H1 (cell line): Measurements from ENCODE around the gene AP1G2.

ENCODE experiments used
- CEBPB ChIP-seq: IDR thresholded peaks from 2 replicates; pipeline ENCODE4 v1.6.1; 2012; ENCODE audit warnings: low read depth, low read length
- MAFK ChIP-seq: IDR thresholded peaks from 2 replicates; pipeline ENCODE4 v1.6.1; 2012; ENCODE audit warnings: low read depth, mild to moderate bottlenecking, improper control_type of control experiment, low read length
- TEAD4 ChIP-seq: IDR thresholded peaks from 2 replicates; pipeline ENCODE4 v1.6.1; 2012; ENCODE audit warnings: low read depth, low read length, inconsistent platforms, mixed read lengths
- USF2 ChIP-seq: IDR thresholded peaks from 2 replicates; pipeline ENCODE4 v1.6.1; 2011; ENCODE audit warnings: low read length, improper control_type of control experiment

GRCh38 chr14:23590198-23590597, 22.6 kb upstream of the AP1G2 start:
- TF ChIP-seq CEBPB (no peak), USF2 (no peak), MAFK (no peak), TEAD4 (no peak)
